HG03066 (cell line): ENCODE data around the gene FAM210B.
"Not testable (repeated sequence)": the region's sequence is repeated elsewhere in the genome, so short reads cannot be mapped to it uniquely, and the experiment has no call there.

ENCODE experiments used
- ATAC-seq: cut with Tn5 transposase; IDR thresholded peaks from one replicate; pipeline ENCODE4 v1.9.1; 2021; ENCODE audit warnings: low read depth; ENCODE audit not compliant: unreplicated experiment

Gene FAM210B

GRCh38 chr20:56360133-56360907 lies 1.5 kb downstream of the FAM210B start:
- no peak for ATAC-seq

- no peak for ATAC-seq
These were observed 2.1 kb downstream of the FAM210B start for GRCh38 chr20:56360908-56361205.

- no peak for ATAC-seq
These were observed 3.1 kb downstream of the FAM210B start for GRCh38 chr20:56361900-56362299.

GRCh38 chr20:56362833-56363413 lies 4.1 kb downstream of the FAM210B start:
- ATAC-seq, result no peak

- no peak for ATAC-seq
These were observed 4.7 kb downstream of the FAM210B start for GRCh38 chr20:56363491-56363890.

- ATAC-seq, result no peak
These were observed 9.8 kb downstream of the FAM210B start for GRCh38 chr20:56368351-56369134.

GRCh38 chr20:56369179-56369578 lies 10.4 kb downstream of the FAM210B start:
- no peak for ATAC-seq

- ATAC-seq, result no peak
These were observed 13.2 kb downstream of the FAM210B start for GRCh38 chr20:56371977-56372376.

GRCh38 chr20:56372850-56373249 lies 14.1 kb downstream of the FAM210B start:
- ATAC-seq, result no peak

- ATAC-seq, result no peak
These were observed 15.2 kb downstream of the FAM210B start for GRCh38 chr20:56373942-56374341.

GRCh38 chr20:56376331-56376730 lies 17.6 kb downstream of the FAM210B start:
- no peak for ATAC-seq

- ATAC-seq, result no peak
These were observed 19.6 kb downstream of the FAM210B start for GRCh38 chr20:56378386-56378785.

GRCh38 chr20:56380375-56380774 lies 21.6 kb downstream of the FAM210B start:
- ATAC-seq, result no peak

- ATAC-seq, result no peak
These were observed 22.7 kb downstream of the FAM210B start for GRCh38 chr20:56381501-56381900.

GRCh38 chr20:56382696-56383095 lies 23.9 kb downstream of the FAM210B start:
- ATAC-seq, result no peak

GRCh38 chr20:56383334-56383733 lies 24.6 kb downstream of the FAM210B start:
- no peak for ATAC-seq

- ATAC-seq, result no peak
These were observed 26.4 kb downstream of the FAM210B start for GRCh38 chr20:56385130-56385529.

GRCh38 chr20:56386219-56386618 lies 27.4 kb downstream of the FAM210B start:
- no peak for ATAC-seq

GRCh38 chr20:56388882-56389281 lies 30.1 kb downstream of the FAM210B start:
- ATAC-seq, result no peak

GRCh38 chr20:56389807-56390206 lies 31.0 kb downstream of the FAM210B start:
- no peak for ATAC-seq

- not testable (repeated sequence) for ATAC-seq
These were observed 31.6 kb downstream of the FAM210B start for GRCh38 chr20:56390396-56390795.

- no peak for ATAC-seq
These were observed 32.3 kb downstream of the FAM210B start for GRCh38 chr20:56391037-56391436.
